ENCODE results near the gene RFPL2.
A peak's percentile ranks its signal among the peaks of the same experiment; 100 is the strongest.

Gene RFPL2

GRCh38 chr22:32206774-32207758, 2.2 kb upstream of the RFPL2 start:
- no peak for DNase-seq (ENCODE audit: low read depth)
- H3K4me3 ChIP-seq (ENCODE audit: low read length) = no peak overlapping the region
- peak; percentile 70 for TF ChIP-seq CTCF (conservative IDR thresholded peaks at IDR 0.05; ENCODE audit: low read depth, low read length)

DNA sequence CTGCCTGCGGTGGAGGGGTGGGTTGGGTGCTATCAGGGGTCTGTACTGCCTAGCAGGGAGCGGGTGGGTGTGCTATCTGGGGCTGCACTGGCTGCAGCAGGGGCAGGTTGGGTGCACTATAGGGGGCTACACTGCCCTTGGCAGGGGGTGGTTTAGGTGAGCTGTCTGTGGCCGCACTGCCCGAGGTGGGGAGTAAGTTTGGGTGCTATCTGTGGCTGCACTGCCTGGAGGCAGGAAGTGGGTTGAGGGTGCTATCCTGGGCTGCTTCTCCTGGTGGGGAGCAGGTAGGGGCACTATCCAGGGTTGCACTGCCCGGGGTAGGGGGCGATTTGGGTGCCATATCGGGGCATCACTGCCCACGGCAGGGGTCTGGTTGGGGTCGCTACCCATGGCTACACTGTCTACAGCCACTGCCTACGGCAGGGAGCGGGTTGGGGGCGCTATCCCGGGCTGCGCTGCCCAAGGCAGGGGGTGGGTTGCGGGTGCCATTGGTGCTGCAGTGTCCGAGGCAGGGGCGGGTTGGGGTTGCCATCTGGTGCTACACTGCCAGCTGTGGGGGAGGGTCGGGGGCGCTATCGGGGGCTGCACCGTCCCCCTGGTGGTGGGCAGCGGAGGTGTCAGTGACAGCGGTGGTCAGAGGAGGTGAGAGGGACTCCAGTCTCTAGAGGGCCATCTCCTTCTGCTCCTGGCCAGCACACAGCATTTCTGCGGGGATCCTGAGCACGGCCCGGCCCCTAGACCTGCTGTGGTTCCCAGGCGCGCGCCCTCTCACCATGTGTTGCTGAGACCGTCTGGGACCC, 1.3 kb upstream of the RFPL2 start:
- no peak for DNase-seq (ENCODE audit: low read depth)
- no peak overlapping the region for H3K4me3 ChIP-seq (ENCODE audit: low read length)
- TF ChIP-seq CTCF (conservative IDR thresholded peaks at IDR 0.05; ENCODE audit: low read depth, low read length) = no peak

DNA sequence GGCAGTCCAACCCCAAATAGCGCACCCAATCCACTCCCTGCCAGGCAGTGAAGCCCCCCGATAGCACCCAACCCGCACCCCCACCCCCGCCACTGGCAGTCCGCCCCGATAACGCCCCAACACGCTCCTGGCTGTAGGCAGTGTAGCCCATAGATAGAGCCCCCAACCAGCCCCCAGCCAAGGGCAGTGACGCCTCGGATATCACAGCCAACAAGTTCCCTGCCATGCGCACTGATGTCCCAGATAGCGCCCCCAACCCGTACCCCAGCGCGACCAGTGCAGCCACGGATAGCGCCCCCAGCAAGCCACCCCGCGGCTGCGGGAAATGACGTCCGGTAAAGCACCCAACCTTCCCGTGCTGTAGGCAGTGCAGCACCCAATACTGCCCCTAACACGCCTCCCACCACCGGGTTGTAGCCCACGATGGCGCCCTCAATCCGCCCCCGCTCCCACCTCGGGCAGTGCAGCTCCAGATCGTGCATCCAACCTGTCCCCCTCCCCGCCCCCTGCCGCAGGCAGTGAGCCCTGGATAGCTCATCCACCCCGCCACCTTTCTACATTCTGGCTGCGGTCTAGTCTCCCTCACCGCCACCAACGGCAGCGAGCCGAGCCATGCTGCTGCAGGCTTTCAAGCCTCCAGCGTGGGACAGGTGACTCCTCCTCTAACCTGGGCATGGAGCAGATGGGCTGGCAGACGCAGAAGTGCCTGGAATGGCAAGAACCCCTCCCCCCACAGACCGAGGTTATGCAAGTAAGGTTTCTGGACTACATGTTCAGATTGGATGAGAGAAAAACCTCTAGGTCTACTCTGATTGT, 625 bp downstream of the RFPL2 start:
- H3K4me3 ChIP-seq (ENCODE audit: low read length) = peak overlapping the region; percentile 22
- TF ChIP-seq CTCF (conservative IDR thresholded peaks at IDR 0.05; ENCODE audit: low read depth, low read length) = no peak

DNA sequence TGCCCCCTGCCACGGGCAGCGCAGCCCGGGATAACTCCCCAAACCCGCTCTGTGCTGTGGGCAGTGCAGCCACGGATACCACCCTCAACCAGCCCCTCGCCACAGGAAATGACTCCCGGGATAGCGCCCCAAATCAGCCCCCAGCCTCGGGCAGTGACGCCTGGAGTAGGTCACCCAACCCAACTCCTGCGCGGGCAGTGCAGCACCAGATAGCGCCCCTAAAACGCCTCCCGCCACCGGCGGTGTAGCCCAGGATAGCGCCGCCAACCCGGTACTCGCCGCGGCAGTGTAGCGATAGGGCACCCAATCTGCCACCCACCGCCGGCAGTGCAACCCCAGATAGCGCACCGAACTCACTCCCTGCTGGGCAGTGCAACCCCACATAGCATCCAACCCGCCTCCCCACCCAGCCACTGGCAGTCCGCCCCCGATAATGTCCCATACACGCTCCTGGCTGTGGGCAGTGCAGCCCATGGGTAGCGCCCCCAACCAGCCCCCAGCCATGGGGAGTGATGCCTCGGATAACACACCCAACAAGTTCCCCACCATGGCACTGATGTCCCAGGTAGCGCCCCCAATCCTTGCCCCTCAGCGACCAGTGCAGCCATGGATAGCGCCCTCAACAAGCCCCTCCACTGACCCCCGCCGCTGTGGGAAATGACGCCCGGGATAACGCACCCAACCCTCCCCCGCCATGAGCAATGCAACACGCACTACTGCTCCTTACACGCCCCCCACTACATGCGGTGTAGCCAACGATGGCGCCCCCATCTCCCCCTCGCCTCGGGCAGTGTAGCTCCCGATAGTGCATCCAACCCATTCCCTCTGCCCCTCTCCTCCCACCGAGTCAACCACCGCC, 1.5 kb downstream of the RFPL2 start:
- DNase-seq (ENCODE audit: low read depth) = no peak
- TF ChIP-seq CTCF (conservative IDR thresholded peaks at IDR 0.05; ENCODE audit: low read depth, low read length) = no peak
- no peak overlapping the region for H3K4me3 ChIP-seq (ENCODE audit: low read length)

More for the DNA sequence above, 625 bp downstream of the RFPL2 start:
- no peak for DNase-seq (ENCODE audit: low read depth)

GRCh38 chr22:32202539-32203180, 2.2 kb downstream of the RFPL2 start:
- H3K4me3 ChIP-seq (ENCODE audit: low read length) = no peak overlapping the region

More at GRCh38 chr22:32202539-32203180, 2.2 kb downstream of the RFPL2 start:
- DNase-seq (ENCODE audit: low read depth) = no peak
- peak; percentile 73 for TF ChIP-seq CTCF (conservative IDR thresholded peaks at IDR 0.05; ENCODE audit: low read depth, low read length)
